ENCODE results near the gene GALK1.
"Not testable (repeated sequence)": the region's sequence is repeated elsewhere in the genome, so short reads cannot be mapped to it uniquely, and the experiment has no call there.

The GALK1 gene

DNA sequence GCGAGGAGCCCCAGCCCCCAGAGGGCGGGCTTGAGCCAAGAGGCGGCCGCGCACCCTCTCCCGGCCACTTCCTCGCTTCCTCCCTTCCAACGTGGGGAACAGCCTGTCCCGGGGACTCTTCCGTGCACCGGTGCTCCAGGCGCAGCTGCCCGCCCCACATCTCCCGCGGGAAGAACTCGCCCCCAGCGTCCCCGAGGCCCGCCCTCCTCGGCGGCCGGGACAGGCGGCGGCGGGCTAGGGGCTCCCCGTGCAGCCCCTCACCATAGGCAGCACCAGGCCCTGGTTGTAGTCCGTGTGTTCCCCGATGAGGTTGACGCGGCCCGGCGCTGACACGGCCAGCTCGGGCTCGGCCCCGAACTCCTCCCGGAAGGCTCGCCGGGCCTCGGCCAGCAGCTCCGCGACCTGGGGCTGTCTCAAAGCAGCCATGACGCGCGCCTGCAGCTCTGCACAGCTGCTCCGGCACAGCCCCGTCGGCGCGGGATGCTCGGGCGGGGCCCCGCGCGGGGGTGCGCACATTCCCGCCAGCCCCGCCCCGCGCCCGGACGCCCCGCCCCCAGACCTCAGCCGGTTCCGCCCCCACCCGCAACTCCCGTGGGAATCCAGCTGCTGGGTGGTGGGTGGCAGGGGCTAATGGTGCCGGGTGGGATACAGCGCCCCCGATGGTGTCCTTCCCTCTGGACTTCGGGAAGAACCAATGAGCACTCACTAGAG is at the start of gene GALK1:
Gene GALK1 (minus strand): TSS at position 482 of the 711 bp plus-strand sequence. CDS start 56 bp downstream, at position 426.
- peak; percentile 52 to 79 (median 64) for DNase-seq (ENCODE audit: low read depth in 3 of 3)

- DNase-seq (ENCODE audit: low read depth in 3 of 3) = no peak
Observed at GRCh38 chr17:75814021-75814395, 49.0 kb upstream of the GALK1 start.

DNA sequence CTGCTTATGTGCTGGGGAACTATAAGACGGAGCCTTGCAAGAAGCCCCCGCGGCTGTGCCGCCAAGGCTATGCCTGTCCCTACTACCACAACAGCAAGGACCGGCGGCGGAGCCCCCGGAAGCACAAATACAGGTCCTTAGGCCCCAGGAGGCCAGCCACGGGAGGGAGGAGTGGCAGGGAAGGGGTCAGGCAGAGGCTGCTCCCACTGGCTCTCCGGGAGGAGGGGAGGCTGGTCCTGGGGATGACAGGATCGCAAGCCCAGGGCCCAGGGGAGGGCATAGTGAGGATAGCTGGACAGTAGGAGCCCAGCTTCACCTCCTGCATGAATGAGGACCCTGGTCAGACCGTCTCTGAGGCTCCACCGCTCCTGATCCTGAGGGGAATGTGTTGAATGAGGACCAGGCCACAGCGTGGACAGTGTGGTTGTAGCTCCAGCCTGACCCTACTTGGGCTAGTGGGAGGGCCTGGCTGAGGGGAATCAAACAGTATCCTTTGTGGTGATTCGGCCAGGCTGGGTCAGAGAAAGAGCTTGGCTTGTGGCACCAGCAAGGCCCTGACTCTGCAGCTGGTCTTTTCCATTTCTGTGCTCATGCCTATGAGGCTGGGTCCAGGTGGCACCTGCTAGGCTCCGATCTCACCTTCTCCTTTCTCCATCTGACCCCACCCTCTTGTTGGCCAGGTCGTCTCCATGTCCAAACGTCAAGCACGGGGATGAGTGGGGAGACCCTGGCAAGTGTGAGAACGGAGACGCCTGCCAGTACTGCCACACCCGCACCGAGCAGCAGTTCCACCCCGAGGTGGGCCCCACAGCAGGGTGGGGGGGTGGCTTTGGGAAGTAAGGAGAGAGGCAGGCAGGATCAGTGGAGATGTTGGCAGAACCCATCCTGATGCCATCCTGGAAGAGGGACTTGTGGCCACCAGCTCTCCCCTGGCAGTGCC is 48.4 kb upstream of the GALK1 start:
- no peak for DNase-seq (ENCODE audit: low read depth in 3 of 3)

DNA sequence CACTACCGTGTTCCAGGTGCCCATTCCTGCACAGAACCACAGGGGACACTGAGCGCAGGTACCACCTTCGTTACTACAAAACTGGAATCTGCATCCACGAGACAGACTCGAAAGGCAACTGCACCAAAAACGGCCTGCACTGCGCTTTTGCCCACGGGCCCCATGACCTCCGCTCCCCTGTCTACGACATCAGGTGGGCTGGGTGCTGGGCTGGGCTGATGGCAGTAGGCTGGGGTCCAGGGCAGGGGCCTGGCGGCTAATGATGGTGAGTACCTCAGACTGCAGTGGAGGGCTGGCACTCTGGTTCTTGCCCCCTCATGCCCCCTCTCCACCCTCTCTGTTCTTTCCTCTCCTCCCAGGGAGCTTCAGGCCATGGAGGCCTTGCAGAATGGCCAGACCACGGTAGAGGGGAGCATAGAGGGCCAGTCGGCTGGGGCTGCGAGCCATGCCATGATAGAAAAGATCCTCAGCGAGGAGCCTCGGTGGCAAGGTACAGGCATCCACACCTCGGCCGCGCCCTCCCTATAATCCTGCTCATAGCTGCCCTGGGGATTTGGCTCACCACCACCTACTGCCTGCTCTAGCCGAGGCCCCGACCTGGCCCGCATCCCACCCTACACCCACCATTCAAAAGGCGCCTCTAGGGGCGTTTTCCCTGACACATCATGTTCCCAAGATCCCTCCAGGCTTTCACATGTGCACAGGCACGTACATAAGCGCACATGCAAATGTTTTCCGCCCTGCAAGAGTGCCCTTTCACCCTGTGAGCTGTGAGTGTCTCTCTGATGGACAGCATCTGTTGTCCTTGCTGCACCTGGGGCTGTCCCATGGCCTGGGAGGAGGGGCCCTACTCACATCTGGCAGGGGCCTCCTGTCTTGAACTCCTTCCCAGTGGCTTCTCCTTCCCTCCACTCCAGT is 47.4 kb upstream of the GALK1 start:
- no peak for DNase-seq (ENCODE audit: low read depth in 3 of 3)

DNA sequence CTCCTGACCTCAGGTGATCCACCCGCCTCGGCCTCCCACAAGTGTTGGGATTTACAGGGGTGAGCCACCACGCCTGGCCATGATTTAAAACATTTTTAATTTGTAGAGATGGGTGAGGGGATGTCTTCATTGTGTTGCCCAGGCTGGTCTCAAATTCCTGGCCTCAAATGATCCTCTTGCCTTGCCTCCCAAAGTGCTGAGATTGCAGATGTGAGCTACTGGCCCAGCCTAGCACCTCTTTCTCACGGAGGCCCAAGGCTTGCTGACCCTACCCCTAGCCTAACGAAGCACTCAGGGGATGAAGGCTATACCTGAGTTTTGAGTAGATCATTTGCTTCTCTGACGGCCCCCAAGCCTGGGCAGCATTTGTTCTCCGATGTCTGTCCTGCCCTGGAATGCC is 46.2 kb upstream of the GALK1 start:
- DNase-seq (ENCODE audit: low read depth in 3 of 3) = no peak

DNA sequence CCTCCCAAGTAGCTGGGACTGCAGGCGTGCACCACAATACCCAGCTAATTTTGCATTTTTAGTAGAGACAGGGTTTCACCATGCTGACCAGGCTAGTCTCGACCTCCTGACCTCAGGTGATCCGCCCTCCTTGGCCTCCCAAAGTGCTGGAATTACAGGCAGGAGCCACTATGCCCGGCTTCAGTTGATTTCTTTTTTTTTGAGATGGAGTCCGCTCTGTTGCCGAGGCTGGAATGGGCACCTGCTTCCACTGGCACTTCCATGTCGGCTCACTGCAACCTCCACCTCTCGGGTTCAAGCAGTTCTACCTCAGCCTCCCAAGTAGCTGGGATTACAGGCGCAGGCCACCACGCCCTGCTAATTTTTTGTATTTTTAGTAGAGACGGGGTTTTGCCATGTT is 45.8 kb upstream of the GALK1 start:
- not testable (repeated sequence) for DNase-seq (ENCODE audit: low read depth in 3 of 3)

DNA sequence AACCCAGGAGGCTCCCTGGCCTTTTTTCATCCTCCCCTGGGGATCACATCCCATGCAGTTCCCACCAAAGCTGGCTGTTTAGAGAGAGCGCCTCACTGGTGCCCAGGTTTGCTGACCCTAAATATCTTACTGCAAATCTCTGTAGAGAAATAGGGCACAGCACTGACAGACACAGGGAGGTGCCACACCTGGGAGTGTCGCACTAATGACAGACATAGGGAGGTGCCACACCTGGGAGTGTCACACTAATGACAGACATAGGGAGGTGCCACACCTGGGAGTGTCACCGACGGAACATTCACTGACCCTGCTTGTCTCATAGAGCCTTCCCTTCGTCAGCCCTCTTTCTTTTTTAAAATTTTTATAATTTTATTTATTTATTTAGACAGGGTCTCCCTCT is 45.2 kb upstream of the GALK1 start:
- DNase-seq (ENCODE audit: low read depth in 3 of 3) = no peak

GRCh38 chr17:75809631-75810111 is 44.7 kb upstream of the GALK1 start:
- DNase-seq (ENCODE audit: low read depth in 3 of 3) = no peak

DNA sequence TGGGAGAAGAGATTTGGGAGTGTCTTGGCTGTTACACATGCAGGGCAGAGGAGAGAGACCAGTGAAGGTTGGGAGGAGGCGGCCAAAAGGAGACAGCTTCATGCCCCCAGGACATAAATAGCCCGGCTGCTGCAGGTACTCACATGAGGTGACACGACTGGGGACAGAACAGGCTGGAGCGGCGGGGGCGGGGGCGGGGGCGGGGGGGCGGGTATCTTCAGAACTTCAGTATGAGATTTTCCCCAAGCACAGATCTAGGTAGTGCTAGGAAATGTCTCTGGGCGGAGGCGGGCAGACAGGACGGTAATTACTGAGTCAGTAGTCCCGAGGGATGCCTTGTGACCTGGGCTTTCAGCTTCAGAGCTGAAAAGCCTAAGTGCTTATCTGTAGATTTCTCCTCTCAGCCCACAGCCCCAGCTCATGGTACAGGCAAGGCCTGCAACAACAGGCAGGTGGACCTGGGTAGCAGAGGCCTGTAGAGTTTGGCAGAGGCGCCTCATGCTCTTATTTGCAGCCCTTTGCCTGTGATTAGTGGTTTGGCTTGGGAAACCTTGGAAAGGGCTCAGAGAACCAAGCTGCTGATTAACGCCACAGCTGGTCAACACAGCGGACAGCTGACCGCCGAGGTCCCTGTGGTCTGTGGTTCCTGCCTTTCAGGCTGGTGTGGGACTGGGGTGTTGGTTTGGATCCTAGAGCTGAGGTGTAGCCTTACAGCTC is 44.1 kb upstream of the GALK1 start:
- no peak for DNase-seq (ENCODE audit: low read depth in 3 of 3)

GRCh38 chr17:75808549-75808904 is 43.5 kb upstream of the GALK1 start:
- no peak for DNase-seq (ENCODE audit: low read depth in 3 of 3)

GRCh38 chr17:75807861-75808260 is 42.9 kb upstream of the GALK1 start:
- no peak for DNase-seq (ENCODE audit: low read depth in 3 of 3)

DNA sequence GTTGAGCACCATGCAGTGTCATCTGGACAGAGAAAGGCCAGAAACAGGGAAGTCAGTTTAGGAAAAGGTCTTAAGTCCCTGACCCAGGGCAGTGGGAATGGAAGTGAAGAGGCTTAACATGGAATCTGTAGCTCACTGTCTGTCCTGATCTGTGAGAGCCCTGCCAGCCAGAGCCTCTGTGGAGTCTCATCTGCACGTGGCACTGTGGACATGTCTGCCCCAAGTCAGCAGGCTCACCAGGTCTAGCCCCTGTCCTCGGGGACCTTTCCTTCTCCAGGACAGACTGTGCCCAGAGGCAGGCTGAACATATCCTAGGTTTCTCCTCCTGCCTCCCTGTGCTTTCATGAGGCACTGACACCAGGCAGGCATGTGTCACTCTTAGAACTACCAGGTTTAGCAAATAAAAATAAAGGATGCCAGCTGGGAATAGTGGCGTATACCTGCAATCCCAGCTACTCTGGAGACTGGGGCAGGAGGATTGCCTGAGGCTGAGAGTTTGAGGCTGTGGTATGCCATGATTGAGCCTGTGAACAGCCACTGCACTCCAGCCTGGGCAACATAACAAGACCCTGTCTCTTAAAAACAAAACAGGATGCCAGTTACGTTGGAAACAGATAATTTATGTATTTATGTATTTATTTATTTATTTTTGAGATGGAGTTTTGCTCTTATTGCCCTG is 42.0 kb upstream of the GALK1 start:
- no peak for DNase-seq (ENCODE audit: low read depth in 3 of 3)

DNA sequence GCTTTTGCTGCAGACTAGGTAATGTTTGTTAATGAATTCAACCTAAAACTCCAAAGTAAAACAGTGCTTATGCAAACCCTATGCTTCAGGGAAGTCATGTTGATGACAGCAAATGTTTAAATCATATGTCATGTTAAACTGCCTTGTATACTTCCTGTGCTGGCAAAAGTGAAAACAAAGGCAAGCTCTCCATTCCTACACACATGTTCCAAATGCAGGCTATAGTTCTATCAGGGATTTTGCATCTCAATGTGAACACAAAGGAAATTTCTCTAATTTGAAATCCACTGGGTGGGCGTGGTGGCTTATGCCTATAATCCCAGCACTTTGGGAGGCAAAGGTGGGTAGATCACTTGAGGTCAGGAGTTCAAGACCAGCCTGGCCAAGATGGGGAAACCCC is 38.9 kb upstream of the GALK1 start:
- no peak for DNase-seq (ENCODE audit: low read depth in 3 of 3)

DNA sequence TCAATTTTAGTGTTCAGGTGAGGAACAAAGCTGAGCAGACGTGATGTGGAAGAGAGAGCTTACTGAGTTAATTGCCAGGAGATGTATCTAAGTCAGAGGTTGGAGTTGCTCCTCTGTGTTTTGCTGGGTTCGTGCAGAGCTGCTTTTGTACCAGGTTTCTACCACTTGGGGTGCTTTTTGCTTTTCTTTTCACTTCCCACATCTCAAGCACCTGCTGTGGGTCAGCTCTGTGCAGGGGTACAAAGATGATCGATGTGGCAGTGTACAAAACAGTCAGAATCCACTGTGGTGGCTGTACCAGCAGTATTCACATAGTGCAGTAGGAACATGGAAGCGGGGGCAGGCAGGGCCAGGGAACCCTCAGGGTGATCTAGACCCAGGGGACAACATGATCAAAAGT is 34.4 kb upstream of the GALK1 start:
- DNase-seq (ENCODE audit: low read depth in 3 of 3) = no peak

DNA sequence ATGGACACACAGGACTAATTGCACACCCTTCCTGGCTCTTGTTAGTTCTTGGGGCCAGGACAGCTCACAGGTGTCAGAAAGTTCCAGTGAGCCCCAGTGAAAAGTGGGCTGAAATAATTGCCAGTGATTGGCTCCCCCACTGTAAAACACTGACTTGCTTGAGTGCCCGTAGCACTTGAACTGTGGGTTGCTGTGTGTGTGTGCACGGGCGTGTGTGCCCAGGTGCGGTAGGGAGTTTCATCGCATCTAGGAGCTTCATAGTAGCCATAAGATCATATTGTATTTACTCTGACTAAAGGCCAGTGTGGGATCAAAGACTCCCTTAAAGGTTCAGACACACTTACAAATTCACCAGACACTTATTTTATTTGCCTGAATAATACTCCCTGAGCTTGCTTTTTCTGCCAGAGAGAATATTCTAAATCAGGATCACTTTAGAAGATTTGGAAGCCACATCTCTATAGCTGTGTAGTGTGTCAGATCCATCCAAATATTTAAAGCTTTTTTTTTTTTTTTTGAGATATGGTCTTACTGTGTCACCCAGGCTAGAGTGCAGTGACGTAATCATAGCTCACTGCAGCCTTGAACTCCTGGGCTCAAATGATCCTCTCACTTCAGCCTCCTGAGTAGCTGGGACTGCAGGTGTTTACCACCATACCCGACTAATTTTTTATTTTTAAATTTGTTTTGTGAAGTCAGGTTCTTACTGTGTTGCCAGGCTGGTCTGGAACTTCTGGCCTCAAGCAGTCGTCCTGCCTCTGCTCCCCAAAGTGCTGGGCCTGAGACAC is 31.0 kb upstream of the GALK1 start:
- DNase-seq (ENCODE audit: low read depth in 3 of 3) = no peak

- DNase-seq (ENCODE audit: low read depth in 3 of 3) = no peak
Observed at GRCh38 chr17:75793460-75793859, 28.5 kb upstream of the GALK1 start.

DNA sequence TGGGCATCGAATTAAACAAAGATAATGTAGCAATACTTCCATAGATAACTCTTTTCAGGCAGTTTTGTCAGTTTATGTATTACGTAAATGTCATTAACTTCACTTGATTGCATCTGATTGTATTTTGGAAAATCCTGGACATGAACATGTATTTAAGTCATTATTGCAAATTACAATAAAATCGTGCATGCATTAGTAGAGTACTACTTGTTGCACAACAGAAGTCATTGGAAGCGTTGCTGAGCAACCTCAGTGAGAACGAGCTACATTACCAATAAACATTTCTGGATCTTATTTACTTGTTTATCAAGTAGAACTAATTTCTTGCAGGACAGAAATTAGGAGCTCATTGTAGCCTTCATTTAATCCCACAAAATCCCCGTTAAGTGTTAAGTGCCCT is 26.3 kb upstream of the GALK1 start:
- no peak for DNase-seq (ENCODE audit: low read depth in 3 of 3)

DNA sequence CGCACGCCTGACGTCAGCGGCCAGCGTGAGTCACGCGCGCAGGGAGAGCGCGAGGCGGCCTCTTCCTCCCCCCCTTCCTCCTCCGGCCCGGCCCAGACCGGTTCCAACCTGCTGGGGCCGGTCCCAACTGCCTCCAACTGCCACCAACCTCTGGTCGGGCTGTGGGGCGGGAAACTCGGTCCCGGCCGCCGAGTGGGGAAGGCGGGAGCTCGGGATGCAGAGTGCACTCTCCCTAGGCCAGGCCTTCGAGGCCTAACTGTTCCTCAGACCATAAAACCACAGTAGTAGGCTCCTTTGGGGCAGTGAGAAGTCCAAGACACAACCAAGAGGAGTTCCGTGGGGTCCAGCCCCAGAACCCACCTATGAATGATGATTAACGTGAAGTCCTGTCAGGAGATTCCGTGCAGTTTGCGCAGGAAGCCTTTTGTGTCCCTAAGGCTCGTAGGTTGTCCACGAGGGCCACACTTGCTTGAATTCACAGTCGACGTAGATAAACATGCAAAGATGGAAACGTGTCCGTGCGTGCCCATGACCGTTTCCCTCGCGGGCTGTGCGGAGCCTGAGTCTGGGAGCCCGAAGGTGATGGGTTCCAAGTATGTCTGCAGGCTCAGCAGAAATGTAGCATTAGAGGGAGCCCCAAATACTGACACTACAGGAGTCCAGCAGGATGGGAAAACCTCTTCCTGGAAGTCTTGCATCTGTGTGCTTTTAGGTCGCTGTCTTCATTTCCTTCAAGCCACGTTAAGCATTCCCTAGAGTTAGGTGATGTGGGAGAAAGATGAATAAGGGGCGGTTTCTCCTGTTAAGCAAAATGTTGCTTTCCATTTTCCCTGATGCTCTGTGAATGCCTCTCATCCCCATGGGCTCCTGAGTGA is 20.3 kb upstream of the GALK1 start:
- peak; percentile 74 to 87 (median 81) for DNase-seq (ENCODE audit: low read depth in 3 of 3)

Data from stimulated activated CD4-positive, alpha-beta T cell treated with anti-CD3 and anti-CD28 coated beads, TNF-alpha, amount 100 ng/mL, for 48 hours (primary cell).